OCI-LY1 (cell line): ENCODE results near the gene RETN.

Source experiments
- H2AFZ ChIP-seq: fragments of 200-600 bp; sonication (generic), shearing (Covaris generic); 2 replicates; pipeline ENCODE4 v1.6.0; 2014; ENCODE audit warnings: antibody characterized with exemption, mild to moderate bottlenecking, low read length
- H3F3A ChIP-seq: fragments of 200-600 bp; sonication (generic), shearing (Covaris generic); 2 replicates; pipeline ENCODE4 v1.6.0; 2014; ENCODE audit warnings: mild to moderate bottlenecking, antibody characterized with exemption, low read length, moderate library complexity; ENCODE audit not compliant: insufficient read depth
- H3K27ac ChIP-seq: fragments of 200-600 bp; sonication (generic); 2 replicates; pipeline ENCODE4 v1.5.1; 2014; ENCODE audit warnings: low read length, mixed run types, mild to moderate bottlenecking, low read depth; ENCODE audit not compliant: poor library complexity, severe bottlenecking
- H3K27me3 ChIP-seq: fragments of 200-600 bp; sonication (generic); 2 replicates; pipeline ENCODE4 v1.6.0; 2014; ENCODE audit warnings: antibody characterized with exemption, mild to moderate bottlenecking, low read length, moderate library complexity; ENCODE audit not compliant: insufficient read depth
- H3K36me3 ChIP-seq: fragments of 200-600 bp; sonication (generic); 2 replicates; pipeline ENCODE4 v1.6.1; 2014; ENCODE audit warnings: mild to moderate bottlenecking, antibody characterized with exemption, low read length, moderate library complexity, mixed read lengths; ENCODE audit not compliant: insufficient read depth
- H3K4me1 ChIP-seq: fragments of 200-600 bp; sonication (generic); 2 replicates; pipeline ENCODE4 v1.5.1; 2014; ENCODE audit warnings: mild to moderate bottlenecking, low read length, moderate library complexity; ENCODE audit not compliant: insufficient read depth, severe bottlenecking
- H3K4me2 ChIP-seq: fragments of 200-600 bp; sonication (generic), shearing (Covaris generic); 2 replicates; pipeline ENCODE4 v1.6.1; 2014; ENCODE audit warnings: low read length
- H3K4me3 ChIP-seq: fragments of 200-600 bp; sonication (generic); 2 replicates; pipeline ENCODE4 v1.5.1; 2014; ENCODE audit warnings: low read length, low read depth, mild to moderate bottlenecking, mixed read lengths; ENCODE audit not compliant: poor library complexity, severe bottlenecking
- H3K79me2 ChIP-seq: fragments of 200-600 bp; shearing (Covaris generic); 2 replicates; pipeline ENCODE4 v1.6.1; 2016; ENCODE audit warnings: mixed run types, low read length, mixed read lengths; ENCODE audit not compliant: insufficient read depth
- H3K9ac ChIP-seq: fragments of 200-600 bp; sonication (generic), shearing (Covaris generic); 2 replicates; pipeline ENCODE4 v1.6.1; 2014; ENCODE audit warnings: mild to moderate bottlenecking, low read length, mixed read lengths
- H3K9me2 ChIP-seq: fragments of 200-600 bp; sonication (generic), shearing (Covaris generic); 2 replicates; pipeline ENCODE4 v1.6.1; 2014; ENCODE audit warnings: low read depth, mild to moderate bottlenecking, low read length, mixed read lengths
- H3K9me3 ChIP-seq: fragments of 200-600 bp; shearing (Covaris generic); 2 replicates; pipeline ENCODE4 v1.6.1; 2014; ENCODE audit warnings: low read length, mixed read lengths
- H4K20me1 ChIP-seq: fragments of 200-600 bp; sonication (generic), shearing (Covaris generic); 2 replicates; pipeline ENCODE4 v1.6.0; 2016; ENCODE audit warnings: mild to moderate bottlenecking, low read length; ENCODE audit not compliant: insufficient read depth
- CTCF ChIP-seq: fragments of 200-600 bp; sonication (generic), shearing (Covaris generic); IDR thresholded peaks from 2 replicates; pipeline ENCODE4 v1.5.1; 2017; ENCODE audit warnings: mild to moderate bottlenecking, antibody characterized with exemption, low read length, moderate library complexity, mixed read lengths
- EZH2 ChIP-seq: fragments of 200-600 bp; sonication (generic), shearing (Covaris generic); IDR thresholded peaks from 2 replicates; pipeline ENCODE4 v1.8.0; 2017; ENCODE audit warnings: borderline replicate concordance, mixed run types, mild to moderate bottlenecking, antibody characterized with exemption, low read length, moderate library complexity, mixed read lengths

Gene RETN

GRCh38 chr19:7697721-7698287, 29.0 kb downstream of the RETN start:
- Histone ChIP-seq H3K9ac (no peak overlapping the region), H2AFZ (no peak overlapping the region), H4K20me1 (no peaks in the 10 kb centered on the region), H3K4me2 (no peak overlapping the region), H3K4me3 (no peak overlapping the region), H3K36me3 (no peaks in the 10 kb centered on the region), H3F3A (no peaks in the 10 kb centered on the region), H3K27ac (no peak overlapping the region), H3K9me3 (no peaks in the 10 kb centered on the region), H3K4me1 (no peaks in the 10 kb centered on the region), H3K79me2 (no peaks in the 10 kb centered on the region), H3K9me2 (no peaks in the 10 kb centered on the region), H3K27me3 (peaks cover 6% of the 10 kb centered on the region; the same call in 1 of the 2 replicates)
- TF ChIP-seq EZH2, result no peak
- no peak for TF ChIP-seq CTCF

DNA sequence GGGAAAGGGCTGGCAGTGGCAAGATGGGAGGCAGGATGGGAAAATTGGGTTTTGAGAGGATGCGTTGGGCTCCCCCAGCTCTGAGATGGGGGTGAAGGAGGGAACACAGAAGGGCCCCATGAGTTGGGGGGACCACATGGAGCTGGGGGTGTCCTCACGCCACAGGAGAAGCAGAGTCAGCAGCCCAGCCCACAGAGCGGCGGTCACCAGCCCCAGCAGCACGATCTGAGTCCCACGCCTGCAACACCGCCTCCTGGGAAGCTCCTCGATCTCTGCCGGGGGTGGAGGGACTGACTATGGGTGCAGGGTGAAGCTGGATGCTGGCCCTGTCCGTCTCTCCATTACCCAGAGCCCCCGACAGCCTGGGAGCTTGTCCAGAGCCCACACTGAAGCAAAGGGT, 29.7 kb downstream of the RETN start:
- Histone ChIP-seq H3K9ac (no peak overlapping the region), H3K27me3 (peaks cover 6% of the 10 kb centered on the region; the same call in 1 of the 2 replicates), H4K20me1 (no peaks in the 10 kb centered on the region), H3K36me3 (no peaks in the 10 kb centered on the region), H3K4me1 (no peaks in the 10 kb centered on the region), H3K79me2 (no peaks in the 10 kb centered on the region), H3F3A (no peaks in the 10 kb centered on the region), H3K4me2 (no peak overlapping the region), H2AFZ (no peak overlapping the region), H3K4me3 (no peak overlapping the region), H3K9me3 (no peaks in the 10 kb centered on the region), H3K9me2 (no peaks in the 10 kb centered on the region), H3K27ac (no peak overlapping the region)
- no peak for TF ChIP-seq CTCF
- no peak for TF ChIP-seq EZH2

GRCh38 chr19:7699003-7699402, 30.2 kb downstream of the RETN start:
- Histone ChIP-seq H3K27ac (no peak overlapping the region), H3K4me1 (no peaks in the 10 kb centered on the region), H3K9ac (no peak overlapping the region), H3F3A (no peaks in the 10 kb centered on the region), H4K20me1 (no peaks in the 10 kb centered on the region), H3K9me3 (no peaks in the 10 kb centered on the region), H3K27me3 (peaks cover 6% of the 10 kb centered on the region; the same call in 1 of the 2 replicates), H2AFZ (no peak overlapping the region), H3K9me2 (no peaks in the 10 kb centered on the region), H3K4me3 (no peak overlapping the region), H3K79me2 (no peaks in the 10 kb centered on the region), H3K4me2 (no peak overlapping the region), H3K36me3 (no peaks in the 10 kb centered on the region)
- TF ChIP-seq CTCF (no peak), EZH2 (no peak)
